ENCODE measurements around the gene THAP11. TPM values are rescaled to one million over a fixed set of nuclear protein-coding genes. Genes with fewer than 3 reads are reported as not detected.
A peak's percentile ranks its signal among the peaks of the same experiment; 100 is the strongest.

THAP11 gene
- polyA plus RNA-seq (ENCODE audit: insufficient read length in 4 of 4), result 10 to 100 TPM; 27.7 to 34.1 (median 29.6) TPM

- DNase-seq (ENCODE audit: low read depth in 4 of 4, low spot score in 3 of 4), result peak; percentile 92 to 93 (median 92)
These were observed at the start of gene THAP11 for GRCh38 chr16:67841816-67842508. Gene THAP11 (plus strand): TSS chr16:67842320. CDS start chr16:67842555, 235 bp downstream.

DNA sequence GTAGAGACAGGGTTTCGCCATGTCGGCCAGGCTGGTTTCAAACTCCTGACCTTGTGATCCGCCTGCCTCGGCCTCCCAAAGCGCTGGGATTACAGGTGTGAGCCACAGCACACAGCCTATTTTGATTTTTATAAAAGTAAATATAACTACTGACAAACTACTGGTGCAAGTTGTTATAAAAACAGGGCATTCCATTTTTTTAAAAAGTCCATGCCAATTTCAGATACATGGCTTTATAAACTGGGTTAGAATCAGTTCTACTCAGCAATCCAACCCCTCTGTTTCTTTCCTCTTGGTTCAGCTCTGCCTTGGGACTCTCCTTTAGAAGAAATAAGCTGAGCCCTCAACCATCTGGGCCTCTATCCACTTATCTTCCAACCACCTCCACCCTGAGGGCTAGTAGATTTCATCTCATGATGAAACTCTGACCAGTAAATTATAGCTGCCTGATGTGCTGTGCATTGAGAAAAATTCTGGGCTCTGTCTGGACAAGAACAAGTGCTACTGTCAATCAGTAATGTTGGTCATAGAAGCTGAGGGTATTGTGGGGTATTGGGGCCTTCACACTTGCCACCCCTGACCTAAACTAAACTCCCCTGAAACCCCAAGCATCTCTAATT lies 45.9 kb upstream of the THAP11 start:
- DNase-seq (ENCODE audit: low read depth in 4 of 4, low spot score in 3 of 4), result no peak

DNA sequence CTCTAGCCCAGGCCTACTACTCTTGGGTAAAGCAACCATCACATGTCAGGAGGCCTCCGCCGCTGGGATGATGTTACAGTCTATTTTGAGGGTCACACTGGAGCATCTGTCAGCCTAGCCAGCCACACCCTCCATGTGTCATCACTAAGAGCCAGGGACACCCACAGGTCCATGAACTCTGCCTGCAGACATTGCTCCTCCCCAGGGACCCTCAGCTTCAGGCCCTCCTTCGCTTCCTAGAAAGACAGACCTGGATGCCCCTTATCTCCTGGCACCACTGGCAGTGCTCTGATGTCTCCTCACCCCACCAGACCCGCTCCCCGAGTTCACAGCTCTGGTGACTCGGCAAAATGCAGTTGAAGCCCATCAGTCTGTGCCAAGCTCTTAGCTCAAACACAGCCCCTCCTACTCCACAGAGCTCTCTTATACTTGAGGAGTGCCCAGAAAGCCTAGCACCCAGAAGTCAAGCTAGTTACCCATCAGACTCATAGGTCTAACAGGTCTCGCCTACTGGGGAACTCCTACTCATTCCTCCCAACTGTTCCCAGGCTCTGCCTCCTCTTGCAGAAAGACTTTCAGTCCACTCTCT lies 41.7 kb upstream of the THAP11 start:
- DNase-seq (ENCODE audit: low read depth in 4 of 4, low spot score in 3 of 4), result no peak

GRCh38 chr16:67801241-67801640 lies 40.9 kb upstream of the THAP11 start:
- no peak for DNase-seq (ENCODE audit: low read depth in 4 of 4, low spot score in 3 of 4)

DNA sequence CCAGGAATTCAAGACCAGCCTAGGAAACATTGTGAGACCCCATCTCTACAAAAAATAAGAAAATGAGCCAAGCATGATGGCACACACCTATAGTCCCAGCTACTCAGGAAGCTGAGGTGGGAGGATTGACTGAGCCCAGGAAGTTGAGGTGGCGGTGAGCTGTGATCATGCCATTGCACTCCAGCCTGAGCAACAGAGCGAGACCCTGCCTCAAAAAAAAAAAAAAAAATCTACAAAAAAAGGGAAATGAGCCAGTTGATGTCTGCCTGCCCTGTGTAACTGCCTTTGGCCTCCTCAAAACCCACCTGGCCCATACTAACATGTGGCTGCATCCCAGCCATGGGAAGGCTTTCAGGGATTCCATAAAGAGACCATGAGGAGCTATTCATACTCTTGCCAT lies 40.2 kb upstream of the THAP11 start:
- DNase-seq (ENCODE audit: low read depth in 4 of 4, low spot score in 3 of 4), result no peak

DNA sequence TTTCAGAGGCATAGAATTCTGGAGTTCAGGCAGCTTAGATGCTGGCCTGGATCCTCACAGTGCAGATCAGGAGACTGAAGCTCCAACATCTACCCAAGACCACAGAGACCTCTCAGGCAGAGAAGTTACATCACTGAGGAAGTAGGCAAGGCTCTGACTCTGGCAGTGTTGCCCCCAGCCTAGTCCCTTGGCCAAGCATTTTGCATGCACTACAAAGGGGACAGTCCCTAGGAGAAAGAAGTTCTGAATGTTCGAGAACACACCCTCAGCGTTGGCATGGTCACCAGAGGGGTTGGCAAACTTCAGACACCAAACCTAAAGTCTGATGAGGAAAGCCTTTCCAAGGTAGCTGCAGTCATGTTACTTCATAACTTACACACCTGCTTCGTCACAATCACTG lies 38.2 kb upstream of the THAP11 start:
- no peak for DNase-seq (ENCODE audit: low read depth in 4 of 4, low spot score in 3 of 4)

DNA sequence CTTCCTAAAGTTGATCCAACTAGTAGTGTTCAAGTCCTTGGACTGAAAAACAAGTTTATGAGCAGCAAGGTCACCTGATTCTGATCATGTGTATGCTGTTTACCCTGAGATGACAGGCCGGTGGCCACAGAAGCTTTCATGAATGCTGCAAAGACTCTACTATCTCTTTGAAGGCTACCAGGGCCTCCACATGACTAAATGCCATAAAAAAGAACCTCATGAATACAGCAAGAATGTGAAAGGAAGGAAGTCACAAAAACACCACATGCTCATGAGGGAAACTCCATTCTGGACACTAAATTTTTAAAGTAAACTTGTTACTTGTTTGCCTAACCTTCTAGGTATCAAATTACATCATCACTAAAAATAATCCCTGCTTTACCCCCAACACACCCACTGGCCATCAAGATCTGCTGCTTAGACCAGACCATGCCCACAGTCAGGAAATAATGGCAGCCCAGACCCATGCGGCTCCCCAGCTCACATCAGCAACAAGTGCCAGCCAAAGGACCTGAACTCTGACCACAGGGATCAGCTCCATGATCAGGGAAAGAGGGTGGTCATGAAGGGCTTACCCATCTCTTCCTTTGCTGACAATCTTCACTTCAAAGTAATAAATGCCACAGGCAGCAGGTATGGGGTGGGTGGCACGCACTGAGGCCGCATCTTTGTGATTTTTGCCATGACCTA lies 37.1 kb upstream of the THAP11 start:
- no peak for DNase-seq (ENCODE audit: low read depth in 4 of 4, low spot score in 3 of 4)

DNA sequence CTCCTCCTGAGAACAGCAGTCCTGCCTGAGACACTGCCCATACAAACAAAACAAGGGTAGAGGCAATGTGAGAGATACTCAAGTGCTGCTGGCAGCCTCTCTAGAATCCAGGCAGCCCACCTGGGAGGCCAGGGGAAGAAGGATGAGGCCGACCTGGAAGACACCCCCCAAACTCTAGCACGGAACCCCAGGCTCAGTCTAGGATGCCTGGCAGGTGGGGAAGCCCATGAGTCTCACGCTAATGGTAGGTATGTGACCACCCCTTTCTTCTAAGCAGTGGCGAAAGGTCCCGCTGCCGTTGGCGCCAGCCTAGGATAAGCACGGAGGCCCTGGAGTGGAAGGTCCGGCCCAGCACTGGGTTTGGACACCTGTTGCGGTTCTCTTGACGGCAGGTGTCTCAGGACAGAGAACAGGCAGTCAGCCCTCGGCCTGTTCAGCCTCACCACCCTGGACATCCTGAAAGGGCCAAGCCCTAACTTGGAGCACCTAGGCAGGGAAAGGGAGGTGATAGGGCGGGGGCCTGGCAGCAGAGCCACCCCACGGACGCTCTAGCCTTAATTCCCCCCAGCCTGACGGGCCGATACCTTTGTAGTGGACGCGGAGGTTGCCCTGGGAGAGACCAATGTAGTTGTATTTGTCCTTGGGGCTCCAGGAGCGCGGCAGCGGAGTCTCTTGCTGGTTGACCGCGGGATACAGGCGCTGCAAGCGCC lies 36.2 kb upstream of the THAP11 start:
- DNase-seq (ENCODE audit: low read depth in 4 of 4, low spot score in 3 of 4), result peak in 2 of 4 donors; percentile 5 to 7

DNA sequence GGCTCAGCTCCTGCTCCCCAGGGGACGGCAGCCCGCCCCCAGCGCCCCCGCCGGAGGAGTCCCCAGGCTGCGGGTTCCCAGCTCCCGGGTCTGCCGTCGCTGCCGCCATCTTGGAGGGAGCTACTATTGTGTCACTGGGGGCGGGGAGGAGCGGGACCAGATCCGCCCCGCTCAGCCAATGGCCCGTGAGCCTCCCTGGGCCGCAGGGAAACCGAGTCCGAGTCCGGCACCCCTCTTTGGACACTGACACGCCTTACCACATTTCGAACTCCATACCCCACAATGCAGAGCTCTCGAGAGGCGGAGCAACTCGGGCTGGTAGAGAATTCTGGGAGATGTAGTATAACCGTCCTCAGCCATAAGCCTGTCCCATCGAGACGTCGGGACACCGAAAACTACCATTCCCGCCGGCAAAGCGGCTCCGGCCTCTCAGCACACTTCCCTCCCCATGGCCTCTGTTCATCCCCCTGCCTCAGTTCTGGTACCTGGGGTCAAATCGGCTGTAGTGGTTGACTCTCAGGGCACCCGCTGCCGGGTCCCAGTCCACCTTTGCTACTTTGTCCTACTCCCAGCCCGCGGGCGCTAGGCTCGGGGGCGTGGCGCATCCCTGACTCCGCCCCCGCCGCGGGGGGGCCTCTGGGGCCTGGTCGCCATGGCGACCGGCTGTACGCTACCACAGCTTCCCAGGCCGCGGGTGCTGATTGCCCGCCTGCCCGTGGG lies 35.5 kb upstream of the THAP11 start, which contains the start of the genes RANBP10 and TSNAXIP1:
Gene RANBP10 (minus strand): TSS at position 133 of the 720 bp plus-strand sequence. CDS start 24 bp downstream, at position 109.
Gene TSNAXIP1 (plus strand): TSS at position 462 of the 720 bp plus-strand sequence. CDS start 261 bp downstream, outside the sequence.
- peak; percentile 96 to 99 (median 98) for DNase-seq (ENCODE audit: low read depth in 4 of 4, low spot score in 3 of 4)

DNA sequence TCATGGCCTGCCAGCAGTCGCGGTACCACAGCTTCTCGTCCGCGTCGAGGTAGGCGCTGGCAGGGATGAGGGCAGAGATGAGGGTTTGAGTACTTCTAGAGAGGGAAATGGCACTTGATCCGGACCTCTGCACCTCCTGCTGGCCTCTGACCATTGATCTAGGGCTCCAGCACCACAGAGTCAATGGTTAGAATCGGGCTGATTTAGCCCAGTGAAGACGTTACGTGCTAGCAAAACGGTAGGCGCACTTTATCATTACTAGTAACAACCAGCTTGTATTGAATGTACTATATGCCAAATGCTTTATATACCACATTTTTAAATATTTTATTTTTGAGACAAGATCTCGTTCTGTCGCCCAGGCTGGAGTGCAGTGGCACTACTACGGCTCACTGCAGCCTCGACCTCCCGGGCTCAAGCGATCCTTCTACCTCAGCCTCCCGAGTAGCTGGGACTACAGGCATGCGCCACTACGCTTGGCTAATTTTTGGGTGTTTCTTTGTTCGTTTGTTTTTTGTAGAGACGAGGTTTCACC lies 34.9 kb upstream of the THAP11 start:
- DNase-seq (ENCODE audit: low read depth in 4 of 4, low spot score in 3 of 4), result no peak

GRCh38 chr16:67811899-67812298 lies 30.2 kb upstream of the THAP11 start:
- no peak for DNase-seq (ENCODE audit: low read depth in 4 of 4, low spot score in 3 of 4)

DNA sequence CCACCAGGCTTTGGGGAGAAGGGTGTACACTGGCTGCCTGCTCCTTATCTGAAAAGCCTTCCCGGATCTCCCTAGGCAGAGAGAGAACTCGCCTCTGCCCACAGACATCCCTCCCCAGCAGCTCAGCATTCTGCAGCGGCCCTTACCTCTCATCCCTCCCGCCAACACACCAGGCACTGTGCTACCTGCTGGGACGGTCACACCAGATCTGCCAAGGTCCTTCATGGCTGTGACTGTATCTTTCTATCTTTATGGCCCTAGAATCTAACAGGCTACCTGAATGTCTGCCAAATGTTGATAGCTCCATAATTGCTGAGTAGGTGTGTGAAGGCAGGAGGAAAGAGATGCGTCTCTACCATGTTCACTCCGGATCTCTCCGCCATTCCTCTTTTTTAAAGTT lies 27.6 kb upstream of the THAP11 start:
- no peak for DNase-seq (ENCODE audit: low read depth in 4 of 4, low spot score in 3 of 4)

GRCh38 chr16:67820608-67821259 lies 21.4 kb upstream of the THAP11 start:
- no peak for DNase-seq (ENCODE audit: low read depth in 4 of 4, low spot score in 3 of 4)

GRCh38 chr16:67822511-67822910 lies 19.6 kb upstream of the THAP11 start:
- DNase-seq (ENCODE audit: low read depth in 4 of 4, low spot score in 3 of 4), result no peak

DNA sequence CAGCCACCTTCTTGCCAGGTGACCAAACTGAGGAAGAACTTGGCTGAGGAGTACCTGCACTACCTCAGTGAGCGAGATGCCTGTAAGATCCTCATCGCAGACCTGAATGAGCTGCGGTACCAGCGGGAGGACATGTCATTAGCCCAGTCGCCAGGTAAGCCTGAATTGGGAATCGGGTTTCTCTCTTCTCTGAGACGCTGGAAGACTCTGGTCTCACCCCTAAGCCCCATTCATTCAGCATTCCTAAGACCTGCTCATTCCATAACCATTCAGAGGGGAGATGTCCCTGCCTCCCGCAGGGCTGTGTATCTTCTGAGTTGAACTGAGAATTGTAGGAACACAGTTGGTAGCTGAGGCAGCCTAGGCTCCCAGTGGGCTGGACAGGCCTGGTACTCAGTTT lies 17.0 kb upstream of the THAP11 start:
- no peak for DNase-seq (ENCODE audit: low read depth in 4 of 4, low spot score in 3 of 4)

- no peak for DNase-seq (ENCODE audit: low read depth in 4 of 4, low spot score in 3 of 4)
These were observed 16.2 kb upstream of the THAP11 start for GRCh38 chr16:67825906-67826305.

- no peak for DNase-seq (ENCODE audit: low read depth in 4 of 4, low spot score in 3 of 4)
These were observed 13.5 kb upstream of the THAP11 start for GRCh38 chr16:67828651-67829050.

- DNase-seq (ENCODE audit: low read depth in 4 of 4, low spot score in 3 of 4), result no peak
These were observed 9.1 kb upstream of the THAP11 start for GRCh38 chr16:67833030-67833414.
